IMR-90 (cell line): ENCODE results near the gene CD320. TPM values are rescaled to one million over a fixed set of nuclear protein-coding genes. Genes with fewer than 3 reads are reported as not detected.
"Not testable (repeated sequence)": the region's sequence is repeated elsewhere in the genome, so short reads cannot be mapped to it uniquely, and the experiment has no call there.

ENCODE experiments used
- ATAC-seq: fragments of 200-7000 bp; cut with Tn5 transposase; 2 replicates; pipeline ENCODE4 v1.9.1; 2020; ENCODE audit warnings: low read depth, mild to moderate bottlenecking, moderate library complexity
- BruUV-seq: library from RNA; stranded (reverse); fragments of 400-500 nt; replicated peaks from 2 replicates; lab custom pipeline; 2021; lab: Mats Ljungman, UMichigan
- CTCF ChIA-PET: fragments of 300-600 bp; formaldehyde crosslinking; extraction: SDS; loops from one replicate; lab custom pipeline; 2021; ENCODE audit warnings: antibody characterized with exemption; lab: Yijun Ruan, JAX
- POLR2A ChIA-PET: fragments of 300-600 bp; sonication (Branson Sonifier 250); formaldehyde crosslinking; loops from one replicate; lab custom pipeline; 2022; ENCODE audit warnings: antibody characterized with exemption; ENCODE audit not compliant: unreplicated experiment; lab: Charles Lee
- DNase-seq: peaks from one replicate; pipeline ENCODE4 v3.0.0; 2013
- H2AFZ ChIP-seq: replicated peaks from 2 replicates; pipeline ENCODE3; 2013; ENCODE audit warnings: low read length, mild to moderate bottlenecking; ENCODE audit not compliant: poor library complexity
- H2AK5ac ChIP-seq: 2 replicates; pipeline ENCODE4 v1.6.1; 2013; ENCODE audit warnings: low read depth, low read length, inconsistent platforms
- H2AK9ac ChIP-seq: replicated peaks from 2 replicates; pipeline ENCODE3; 2013; ENCODE audit warnings: mild to moderate bottlenecking, low read depth, low read length, moderate library complexity; ENCODE audit not compliant: poor library complexity
- H2BK120ac ChIP-seq: 2 replicates; pipeline ENCODE4 v1.6.1; 2013; ENCODE audit warnings: low read depth, low read length, inconsistent platforms
- H2BK15ac ChIP-seq: 3 replicates; pipeline ENCODE4 v1.6.1; 2013; ENCODE audit warnings: low read depth, low read length, inconsistent platforms
- H2BK20ac ChIP-seq: 2 replicates; pipeline ENCODE4 v1.6.1; 2013; ENCODE audit warnings: low read depth, mild to moderate bottlenecking, inconsistent platforms, low read length, moderate library complexity
- H2BK5ac ChIP-seq: 2 replicates; pipeline ENCODE4 v1.6.1; 2013; ENCODE audit warnings: mild to moderate bottlenecking, low read depth, low read length, inconsistent platforms; ENCODE audit not compliant: poor library complexity, severe bottlenecking
- H3K14ac ChIP-seq: replicated peaks from 2 replicates; pipeline ENCODE4 v1.6.1; 2013; ENCODE audit warnings: low read depth, low read length, inconsistent platforms
- H3K18ac ChIP-seq: 2 replicates; pipeline ENCODE4 v1.6.1; 2013; ENCODE audit warnings: low read depth, low read length, control low read depth
- H3K23ac ChIP-seq: 2 replicates; pipeline ENCODE4 v1.6.1; 2013; ENCODE audit warnings: low read depth, low read length, inconsistent platforms
- H3K27ac ChIP-seq: 2 replicates; pipeline ENCODE4 v1.5.1; 2013; ENCODE audit warnings: mild to moderate bottlenecking, control low read depth, low read length; ENCODE audit not compliant: insufficient read depth
- H3K27me3 ChIP-seq: 2 replicates; pipeline ENCODE4 v1.6.1; 2013; ENCODE audit warnings: low read length; ENCODE audit not compliant: control insufficient read depth, insufficient read depth
- H3K36me3 ChIP-seq: 2 replicates; pipeline ENCODE4 v1.6.1; 2013; ENCODE audit warnings: low read length, mixed read lengths; ENCODE audit not compliant: control insufficient read depth, insufficient read depth
- H3K4ac ChIP-seq: 2 replicates; pipeline ENCODE4 v1.6.1; 2013; ENCODE audit warnings: low read depth, low read length, inconsistent platforms
- H3K4me1 ChIP-seq: 2 replicates; pipeline ENCODE4 v1.6.1; 2013; ENCODE audit warnings: low read length, mixed read lengths; ENCODE audit not compliant: control insufficient read depth, insufficient read depth
- H3K4me2 ChIP-seq: 2 replicates; pipeline ENCODE4 v1.6.1; 2013; ENCODE audit warnings: low read depth, mild to moderate bottlenecking, control low read depth, low read length, moderate library complexity
- H3K4me3 ChIP-seq: 2 replicates; pipeline ENCODE4 v1.5.1; 2013; ENCODE audit warnings: low read depth, mild to moderate bottlenecking, control low read depth, low read length, moderate library complexity; ENCODE audit not compliant: insufficient read depth
- H3K56ac ChIP-seq: 2 replicates; pipeline ENCODE4 v1.6.1; 2013; ENCODE audit warnings: low read length, inconsistent platforms; ENCODE audit not compliant: insufficient read depth; ENCODE audit errors: extremely low read depth
- H3K79me1 ChIP-seq, 2 experiments: 2 replicates each; pipeline ENCODE4 v1.6.1; 2013; ENCODE audit warnings: low read length in 2 of 2, inconsistent platforms in 1 of 2, low read depth in 1 of 2
- H3K9ac ChIP-seq: 2 replicates; pipeline ENCODE4 v1.6.1; 2013; ENCODE audit warnings: low read depth, low read length, control low read depth
- H3K9me1 ChIP-seq: 2 replicates; pipeline ENCODE4 v1.6.1; 2013; ENCODE audit warnings: low read length, inconsistent platforms; ENCODE audit not compliant: insufficient read depth
- H3K9me3 ChIP-seq: 2 replicates; pipeline ENCODE4 v1.6.1; 2013; ENCODE audit warnings: low read length; ENCODE audit not compliant: control insufficient read depth, insufficient read depth
- H4K20me1 ChIP-seq: 2 replicates; pipeline ENCODE4 v1.6.1; 2013; ENCODE audit warnings: low read length, inconsistent platforms; ENCODE audit not compliant: insufficient read depth
- H4K5ac ChIP-seq: 2 replicates; pipeline ENCODE4 v1.6.1; 2013; ENCODE audit warnings: mild to moderate bottlenecking, low read depth, low read length, control low read depth
- H4K8ac ChIP-seq, 2 experiments: 2 replicates each; pipeline ENCODE4 v1.6.1; 2013; ENCODE audit warnings: low read depth in 2 of 2, low read length in 2 of 2, control low read depth in 1 of 2, inconsistent platforms in 1 of 2
- H4K91ac ChIP-seq: 2 replicates; pipeline ENCODE4 v1.6.1; 2013; ENCODE audit warnings: low read depth, low read length, inconsistent platforms; ENCODE audit not compliant: insufficient read depth
- WGBS, 2 experiments: methylation state at CpG; one replicate each; pipeline versions ENCODE4 v1.1.5 to v1.1.7; 2013; ENCODE audit warnings: missing lambda C conversion rate in 2 of 2; ENCODE audit not compliant: insufficient read length in 1 of 2; ENCODE audit errors: extremely low coverage in 2 of 2; 5-methylcytosine and 5-hydroxymethylcytosine counted together
- dilution Hi-C: fragments of 300-500 bp; cut with HindIII; formaldehyde crosslinking; loops from one replicate; pipeline ENCODE4 v1.14.3; 2018; ENCODE audit warnings: low sequenced_read_pairs; ENCODE audit not compliant: unreplicated experiment
- in situ Hi-C: fragments of 300-500 bp; cut with MboI; formaldehyde crosslinking; loops from 3 replicates; pipeline ENCODE4 v1.14.3; 2019; ENCODE audit warnings: low sequenced_read_pairs, inconsistent platforms, mixed read lengths
- intact Hi-C: fragments of 100-400 bp; cut with micrococcal nuclease; formaldehyde crosslinking; loops from 2 replicates; pipeline ENCODE4 v1.10.0; 2022
- polyA plus RNA-seq, 3 experiments: library from polyadenylated mRNA; depleted of rRNA; stranded (reverse); fragments of >200 nt; gene quantifications; 2 replicates each; pipeline ENCODE4 v1.2.3, GENCODE V29; 2012; ENCODE audit warnings: low replicate concordance in 1 of 3
- total RNA-seq: library from RNA; depleted of rRNA; stranded (reverse); fragments of >200 nt; gene quantifications from 2 replicates; pipeline ENCODE4 v1.2.3, GENCODE V29; 2012

Gene CD320
- total and polyA plus RNA-seq, 2 of the 4 experiments (the other 2 are of a cell fraction), result 13.3 to 78.5 TPM

DNA sequence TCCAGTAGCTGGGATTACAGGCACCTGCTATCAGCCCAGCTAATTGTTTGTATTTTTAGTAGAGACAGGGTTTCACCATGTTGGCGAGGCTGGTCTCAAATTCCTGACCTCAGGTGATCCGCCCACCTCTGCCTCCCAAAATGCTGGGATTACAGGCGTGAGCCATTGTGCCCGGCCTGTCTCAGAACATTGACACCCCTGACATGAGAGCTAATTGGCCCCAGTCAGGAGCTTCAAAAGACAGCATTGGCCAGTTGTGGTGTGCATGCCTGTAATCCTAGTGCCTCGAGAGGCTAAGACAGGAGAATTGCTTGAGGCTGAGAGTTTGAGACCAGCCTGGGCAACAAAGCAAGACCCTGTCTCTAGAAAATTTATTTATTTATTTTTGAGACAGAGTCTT, 44.7 kb upstream of the CD320 start:
- H2BK120ac ChIP-seq, H3K4ac ChIP-seq, H3K23ac ChIP-seq, DNase-seq, H3K79me1 ChIP-seq, H3K27me3 ChIP-seq, H3K9me3 ChIP-seq, H4K5ac ChIP-seq, H3K36me3 ChIP-seq, H3K4me2 ChIP-seq, H3K9me1 ChIP-seq, H3K18ac ChIP-seq, ATAC-seq, H2BK20ac ChIP-seq, H2AFZ ChIP-seq, H3K27ac ChIP-seq, H3K14ac ChIP-seq, H2BK15ac ChIP-seq, H3K9ac ChIP-seq, intact Hi-C loops, POLR2A ChIA-PET, H2AK9ac ChIP-seq, H2BK5ac ChIP-seq, H3K56ac ChIP-seq, BruUV-seq, H2AK5ac ChIP-seq, H4K91ac ChIP-seq, H3K4me1 ChIP-seq, H4K20me1 ChIP-seq, H3K4me3 ChIP-seq, dilution Hi-C loops, H4K8ac ChIP-seq: not testable (repeated sequence)
- CTCF ChIA-PET, result interaction anchor here (1.1 to 1.2 kb wide), 2 partner anchors 226 to 229 kb away, joined by 3 read pairs; no protein-coding TSS in a partner anchor
- in situ Hi-C loops, result loop anchor here (5.0 kb wide), 1 partner anchor 154 kb away; no protein-coding TSS in a partner anchor
- 43% methylated on average over 4 of the region's 5 CpGs; no CpG with 5 or more reads in 1 of the 2 experiments for WGBS, 2 experiments
